SK-N-DZ (cell line): ENCODE data around the gene MAP3K13. TPM values are rescaled to one million over a fixed set of nuclear protein-coding genes. Genes with fewer than 3 reads are reported as not detected.
A peak's percentile ranks its signal among the peaks of the same experiment; 100 is the strongest.

Experiments
- DNase-seq: peaks from one replicate; pipeline ENCODE4 v3.0.0-alpha.2; 2015; ENCODE audit warnings: low spot score
- polyA plus RNA-seq, 2 experiments: library from polyadenylated mRNA; depleted of rRNA; stranded (reverse); fragments of >200 nt; gene quantifications; 2 replicates each; pipeline ENCODE4 v1.2.3, GENCODE V29; 2014

The MAP3K13 gene, protein sequence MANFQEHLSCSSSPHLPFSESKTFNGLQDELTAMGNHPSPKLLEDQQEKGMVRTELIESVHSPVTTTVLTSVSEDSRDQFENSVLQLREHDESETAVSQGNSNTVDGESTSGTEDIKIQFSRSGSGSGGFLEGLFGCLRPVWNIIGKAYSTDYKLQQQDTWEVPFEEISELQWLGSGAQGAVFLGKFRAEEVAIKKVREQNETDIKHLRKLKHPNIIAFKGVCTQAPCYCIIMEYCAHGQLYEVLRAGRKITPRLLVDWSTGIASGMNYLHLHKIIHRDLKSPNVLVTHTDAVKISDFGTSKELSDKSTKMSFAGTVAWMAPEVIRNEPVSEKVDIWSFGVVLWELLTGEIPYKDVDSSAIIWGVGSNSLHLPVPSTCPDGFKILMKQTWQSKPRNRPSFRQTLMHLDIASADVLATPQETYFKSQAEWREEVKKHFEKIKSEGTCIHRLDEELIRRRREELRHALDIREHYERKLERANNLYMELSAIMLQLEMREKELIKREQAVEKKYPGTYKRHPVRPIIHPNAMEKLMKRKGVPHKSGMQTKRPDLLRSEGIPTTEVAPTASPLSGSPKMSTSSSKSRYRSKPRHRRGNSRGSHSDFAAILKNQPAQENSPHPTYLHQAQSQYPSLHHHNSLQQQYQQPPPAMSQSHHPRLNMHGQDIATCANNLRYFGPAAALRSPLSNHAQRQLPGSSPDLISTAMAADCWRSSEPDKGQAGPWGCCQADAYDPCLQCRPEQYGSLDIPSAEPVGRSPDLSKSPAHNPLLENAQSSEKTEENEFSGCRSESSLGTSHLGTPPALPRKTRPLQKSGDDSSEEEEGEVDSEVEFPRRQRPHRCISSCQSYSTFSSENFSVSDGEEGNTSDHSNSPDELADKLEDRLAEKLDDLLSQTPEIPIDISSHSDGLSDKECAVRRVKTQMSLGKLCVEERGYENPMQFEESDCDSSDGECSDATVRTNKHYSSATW
- polyA plus RNA-seq (2014; cell fraction: cytosol; rRNA removed), result 34.4 and 39.0 TPM in 2 replicates
- 6.9 and 10.4 TPM in 2 replicates for polyA plus RNA-seq (2014; cell fraction: nucleus; rRNA removed)

DNA sequence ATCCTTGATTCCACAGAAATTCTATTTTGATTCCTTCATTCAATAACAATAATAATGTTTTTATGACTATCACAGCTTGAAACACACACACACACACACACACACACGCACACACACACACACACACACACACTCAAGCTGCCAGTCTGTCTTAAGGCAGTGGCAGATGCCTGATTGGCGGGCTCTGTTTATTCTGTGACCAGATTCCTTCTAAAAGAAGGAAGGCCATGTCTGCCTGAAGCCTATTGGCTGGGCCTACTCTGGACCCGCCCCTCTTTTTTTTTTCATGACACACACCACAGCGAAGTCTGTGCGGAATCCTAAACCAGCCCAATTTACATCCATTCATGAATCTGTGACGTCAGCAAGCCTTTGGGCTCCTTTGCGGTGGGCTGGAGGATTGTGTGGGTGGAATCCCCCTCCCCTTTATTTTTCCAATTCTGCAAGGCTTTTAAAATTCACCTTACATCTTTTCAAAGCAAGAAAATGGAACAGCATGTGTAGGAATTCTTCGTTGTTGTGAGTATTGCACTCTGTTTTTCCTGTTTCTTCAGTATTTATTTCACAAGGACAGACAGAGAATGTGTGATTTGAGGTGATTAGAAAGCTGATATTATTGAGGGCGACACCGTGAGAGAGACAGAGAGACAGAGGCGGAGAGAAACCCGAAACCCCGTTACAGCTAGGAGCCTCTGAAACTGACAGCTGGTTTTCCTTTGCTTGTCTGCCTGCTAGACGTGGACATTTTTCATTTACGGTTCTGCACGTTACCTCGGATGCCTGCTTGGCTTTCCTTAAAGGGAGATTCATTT is at the start of gene MAP3K13:
MAP3K13 (plus strand) TSS at position 287 of the 812 bp plus-strand sequence. CDS start 65,446 bp downstream, outside the sequence.
- peak; percentile 97 for DNase-seq

DNA sequence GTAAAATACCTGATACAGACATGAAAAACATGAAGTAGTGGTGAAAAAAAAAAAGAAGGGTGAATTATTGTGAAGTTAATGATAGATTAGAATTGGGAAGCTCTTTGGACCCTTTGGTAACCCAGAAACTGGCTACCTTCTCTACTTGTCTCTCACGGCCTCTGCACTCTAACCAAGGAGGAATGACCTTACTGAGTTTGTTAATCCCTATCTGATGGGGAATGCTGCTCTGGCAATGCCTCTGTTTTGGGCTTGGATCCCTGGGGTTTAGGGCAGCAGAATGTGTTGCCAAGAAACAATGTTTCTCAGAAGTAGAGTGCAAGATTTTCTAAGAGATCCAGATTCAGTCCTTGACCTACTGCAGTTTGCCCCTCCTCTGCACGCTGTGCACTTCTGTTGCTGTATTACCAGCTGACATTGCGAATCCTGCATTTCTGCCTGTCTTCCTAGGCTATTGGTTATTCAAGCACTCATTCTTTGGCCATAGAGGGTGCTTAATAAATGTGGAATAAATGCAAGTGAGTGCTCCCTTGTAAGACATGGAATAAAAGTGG is 49.2 kb upstream of the MAP3K13 start:
- no peak for DNase-seq

DNA sequence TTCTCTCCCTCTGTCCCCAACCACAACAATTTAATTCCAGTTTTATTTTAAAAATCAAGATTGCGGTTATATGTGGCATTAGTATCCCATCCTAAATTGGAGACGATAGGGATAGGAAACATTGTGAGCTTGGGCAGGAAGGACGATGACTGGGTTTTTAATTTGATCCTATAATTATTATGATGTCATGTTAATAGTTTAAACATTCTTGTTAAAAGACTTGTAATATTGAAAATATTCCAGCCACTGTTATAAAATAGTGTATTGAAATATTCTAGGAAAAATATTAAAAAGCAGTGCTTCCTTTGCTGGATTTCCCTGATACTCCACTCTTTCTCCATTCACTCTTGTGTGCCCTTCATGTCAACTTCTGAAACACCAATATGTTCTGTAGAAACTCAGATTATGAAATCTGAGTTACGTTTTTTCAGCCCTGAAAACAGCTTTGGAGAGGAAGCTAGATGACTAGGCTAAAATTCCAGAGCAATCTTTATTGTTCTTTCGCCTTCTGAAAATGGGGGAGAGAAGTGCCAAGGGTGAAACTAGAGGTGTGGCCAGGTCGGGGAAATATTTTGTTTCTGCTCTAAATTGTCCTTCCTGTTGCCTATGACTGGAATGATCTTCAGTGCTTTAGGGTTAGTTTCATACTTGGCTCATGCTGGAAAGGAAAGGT is 46.1 kb upstream of the MAP3K13 start:
- no peak for DNase-seq

DNA sequence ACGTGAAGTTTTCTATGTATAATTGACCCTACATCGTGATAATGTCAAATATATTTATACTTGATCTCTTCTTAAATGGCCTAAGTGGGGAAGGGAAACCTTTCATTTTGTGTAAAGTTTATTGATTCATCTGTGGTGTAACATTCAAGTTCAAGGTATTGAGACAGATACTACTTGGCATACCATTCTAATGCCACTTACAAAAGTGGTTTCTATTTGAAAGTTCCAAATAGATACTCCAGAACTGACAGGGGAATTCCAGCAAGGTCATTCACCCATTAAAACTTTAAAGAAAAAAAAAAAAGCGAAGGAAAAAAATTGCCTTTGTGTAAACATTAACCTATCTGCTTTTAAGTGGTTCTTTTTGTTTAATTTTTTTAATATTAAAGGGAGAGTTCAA is 45.3 kb upstream of the MAP3K13 start:
- DNase-seq, result no peak

DNA sequence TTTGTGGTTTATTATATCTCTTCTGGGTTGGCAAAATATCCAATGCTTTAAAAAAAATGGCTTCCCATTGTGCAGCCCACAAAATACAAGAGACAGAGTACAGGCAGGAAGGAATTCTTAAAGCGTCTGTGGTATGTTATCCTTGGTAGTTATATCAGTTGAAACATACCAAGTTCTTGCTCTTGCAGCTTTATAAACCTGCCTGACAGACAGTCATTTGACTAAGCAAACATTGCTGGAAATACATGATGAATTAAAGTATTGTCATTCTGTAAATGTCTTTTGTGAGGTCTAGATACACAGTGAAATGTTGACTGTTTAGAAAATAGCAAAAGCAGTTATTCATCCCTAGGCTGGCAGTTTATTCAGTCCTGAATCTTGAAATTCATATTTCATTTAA is 44.8 kb upstream of the MAP3K13 start:
- DNase-seq, result no peak

DNA sequence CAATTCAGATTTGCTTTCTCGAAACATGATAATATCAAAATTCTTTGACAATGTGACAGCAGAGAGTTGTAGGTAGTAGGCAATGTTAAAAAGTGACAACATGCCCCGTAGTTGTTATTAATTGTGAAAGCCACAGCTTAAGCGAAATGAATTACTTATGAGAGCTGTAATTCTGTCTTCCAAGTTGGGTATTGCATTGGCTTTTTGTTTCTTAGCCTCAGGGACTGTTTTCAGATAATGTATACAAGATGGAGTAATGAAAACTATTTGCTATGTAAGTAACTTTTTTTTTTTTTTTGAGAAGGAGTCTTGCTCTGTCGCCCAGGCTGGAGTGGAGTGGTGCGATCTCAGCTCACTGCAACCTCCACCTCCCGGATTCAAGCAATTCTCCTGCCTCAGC is 43.1 kb upstream of the MAP3K13 start:
- DNase-seq, result no peak

DNA sequence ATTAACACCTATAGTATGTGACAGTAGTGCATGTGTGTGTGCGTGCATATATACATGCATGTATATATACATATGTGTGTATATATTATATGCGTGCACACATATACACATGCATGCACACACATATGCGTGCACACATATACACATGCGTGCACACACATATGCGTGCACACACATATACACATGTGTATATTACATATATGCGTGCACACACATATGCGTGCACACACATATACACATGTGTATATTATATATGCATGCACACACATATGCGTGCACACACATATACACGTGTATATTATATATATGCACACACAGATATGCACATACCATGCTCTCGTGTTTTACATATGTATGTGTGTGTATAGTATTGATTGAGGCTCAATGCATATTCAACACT is 42.0 kb upstream of the MAP3K13 start:
- no peak for DNase-seq

DNA sequence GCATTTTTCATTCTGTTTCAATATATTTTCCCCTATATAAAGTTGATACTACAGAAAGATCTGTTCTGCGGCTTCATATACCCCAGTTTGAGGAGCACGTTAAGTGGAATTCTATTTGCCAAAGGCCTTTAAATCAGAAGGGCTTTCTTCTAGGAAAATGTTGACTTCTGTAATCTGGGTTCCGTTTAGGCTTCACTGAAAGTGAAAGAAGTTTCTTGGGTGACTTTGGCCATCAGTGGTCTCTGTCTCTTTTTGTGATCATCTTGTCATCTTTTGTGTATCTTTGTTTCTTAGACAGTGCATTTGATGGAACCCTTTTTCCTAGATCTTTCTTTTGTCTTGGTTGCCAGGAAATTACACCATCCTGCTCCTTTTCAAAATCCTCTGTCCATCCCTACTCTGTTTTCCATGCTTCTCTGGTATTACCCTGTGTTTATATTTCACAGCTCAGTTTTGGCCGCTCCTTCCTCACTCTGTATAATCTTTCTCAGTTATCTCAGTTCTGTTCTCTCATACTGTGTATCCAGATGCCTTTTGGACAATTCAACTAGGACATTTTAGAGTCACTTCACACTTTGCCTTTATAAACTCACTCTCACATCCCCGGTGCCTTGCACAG is 40.7 kb upstream of the MAP3K13 start:
- no peak for DNase-seq

DNA sequence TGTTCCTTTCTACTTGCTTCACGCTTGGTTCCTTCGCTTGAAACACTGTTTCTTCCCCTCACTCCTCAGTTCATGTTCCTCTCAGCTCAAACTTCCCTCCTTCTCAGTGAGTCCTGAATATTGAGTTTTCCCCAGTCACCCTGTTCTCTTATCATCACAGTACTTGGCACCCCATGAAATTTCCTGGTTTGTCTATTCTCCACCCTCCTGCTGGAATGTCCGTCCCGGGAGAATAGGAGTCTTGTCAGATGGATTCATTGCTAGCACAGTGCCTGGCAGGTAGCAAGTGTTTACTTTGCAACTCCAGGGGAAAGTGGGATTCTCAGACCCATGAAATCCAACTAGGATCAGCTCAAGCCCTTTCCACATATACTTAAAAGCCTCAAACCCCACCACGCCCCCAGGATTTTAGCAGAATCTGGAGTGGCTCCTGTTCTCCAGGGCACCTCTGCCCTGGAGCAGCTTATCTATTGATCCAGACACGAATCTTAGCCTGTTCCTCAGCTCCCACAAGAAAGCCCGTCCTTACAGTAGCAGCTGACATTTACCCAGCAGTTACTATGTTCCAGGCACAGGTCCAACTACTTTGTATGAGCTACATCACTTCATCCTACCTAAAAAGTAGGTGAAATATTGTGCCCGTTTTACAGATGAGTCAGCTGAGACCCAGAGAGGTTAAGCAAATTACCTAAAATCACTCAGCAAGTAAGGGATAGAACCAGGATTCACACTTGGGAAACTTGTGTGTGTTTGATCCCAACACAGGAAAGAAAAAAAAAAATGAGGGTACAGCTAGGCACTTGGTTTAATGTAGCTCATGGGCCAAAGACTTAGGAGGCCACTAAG is 36.8 kb upstream of the MAP3K13 start:
- no peak for DNase-seq

DNA sequence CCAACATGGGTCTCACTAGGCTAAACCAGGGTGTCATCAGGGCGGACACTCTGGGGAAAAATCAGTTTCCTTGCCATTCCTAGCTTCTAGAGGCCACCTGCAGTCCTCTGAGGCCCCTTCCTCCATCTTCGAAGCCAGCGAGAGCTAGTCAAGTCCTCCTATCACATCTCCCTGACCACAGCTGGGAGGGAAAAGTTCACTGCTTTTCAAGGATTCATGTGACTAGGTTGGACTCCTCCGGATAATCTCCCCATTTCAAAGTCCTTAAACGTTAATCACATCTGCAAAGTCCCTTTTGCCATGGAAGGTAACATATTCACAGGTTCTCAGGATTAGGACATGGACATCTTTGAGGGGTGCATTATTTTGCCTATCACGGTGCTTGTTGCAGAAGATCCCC is 35.9 kb upstream of the MAP3K13 start:
- DNase-seq, result no peak

DNA sequence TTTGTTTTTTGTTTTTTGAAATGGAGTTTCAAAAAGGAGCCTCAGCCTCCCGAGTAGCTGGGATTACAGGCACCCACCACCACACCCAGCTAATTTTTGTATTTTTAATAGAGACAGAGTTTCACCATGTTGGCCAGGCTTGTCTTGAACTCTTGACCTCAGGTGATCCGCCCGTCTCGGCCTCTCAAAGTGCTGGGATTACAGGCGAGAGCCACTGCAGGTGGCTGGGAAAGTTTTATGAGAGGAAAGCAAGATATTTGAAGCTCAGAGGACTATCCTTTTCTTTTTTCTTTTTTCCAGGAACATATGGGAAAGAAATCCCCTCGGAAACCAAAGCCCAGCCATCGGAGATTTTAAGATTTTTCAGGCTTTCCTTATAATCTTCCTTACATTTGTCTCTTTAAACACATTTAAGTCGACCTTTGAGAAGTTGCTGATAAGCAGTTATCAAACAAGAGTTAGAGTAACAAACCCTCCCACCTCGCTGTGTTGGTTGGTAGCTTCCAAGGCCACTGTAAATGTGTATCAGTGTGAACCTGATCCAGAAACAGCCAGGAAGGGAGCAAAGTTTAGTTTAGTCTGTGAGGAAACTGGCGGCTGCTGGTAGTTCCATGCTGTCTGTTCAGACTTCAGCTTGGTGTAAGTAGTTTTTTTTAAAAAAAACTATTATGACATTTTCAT is 34.5 kb upstream of the MAP3K13 start:
- DNase-seq, result no peak

DNA sequence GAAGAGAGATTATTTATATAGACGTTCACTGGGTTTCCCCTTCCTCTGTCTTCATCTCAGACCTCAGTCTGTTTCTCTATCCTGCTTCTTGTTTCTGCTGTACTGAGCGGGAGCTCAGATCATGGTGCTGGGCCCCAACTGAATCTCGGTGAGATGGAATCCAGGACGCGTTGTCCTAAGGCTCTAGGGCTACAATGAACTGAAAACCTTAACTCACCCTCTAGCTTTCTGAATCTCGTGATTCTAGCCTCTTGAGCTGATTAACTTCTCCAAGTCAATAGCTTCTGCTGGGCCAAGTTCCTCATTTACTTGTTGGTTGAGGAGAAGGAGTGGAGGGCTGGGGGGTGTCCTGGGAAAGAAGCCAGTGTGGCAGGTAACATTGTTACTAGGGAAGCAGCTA is 32.7 kb upstream of the MAP3K13 start:
- no peak for DNase-seq

DNA sequence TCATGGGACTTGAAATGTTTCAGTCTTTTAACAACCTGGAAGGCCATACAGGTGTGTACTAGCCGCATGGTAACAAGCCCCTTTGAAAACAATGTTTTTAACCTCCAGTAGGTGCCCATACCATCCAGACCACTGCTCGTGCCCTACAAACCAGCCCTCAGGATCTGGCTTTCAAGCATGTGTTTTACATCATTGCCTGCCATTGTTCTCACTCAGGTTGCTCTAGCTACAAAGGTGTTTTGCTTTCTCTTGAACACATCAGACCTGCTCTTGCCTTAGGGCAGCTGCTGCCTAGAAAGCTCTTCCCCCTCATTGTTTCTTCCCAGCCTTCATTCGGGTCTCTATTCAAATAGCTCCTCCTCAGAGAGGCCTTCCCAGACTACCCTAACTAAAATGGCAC is 32.3 kb upstream of the MAP3K13 start:
- DNase-seq, result no peak

DNA sequence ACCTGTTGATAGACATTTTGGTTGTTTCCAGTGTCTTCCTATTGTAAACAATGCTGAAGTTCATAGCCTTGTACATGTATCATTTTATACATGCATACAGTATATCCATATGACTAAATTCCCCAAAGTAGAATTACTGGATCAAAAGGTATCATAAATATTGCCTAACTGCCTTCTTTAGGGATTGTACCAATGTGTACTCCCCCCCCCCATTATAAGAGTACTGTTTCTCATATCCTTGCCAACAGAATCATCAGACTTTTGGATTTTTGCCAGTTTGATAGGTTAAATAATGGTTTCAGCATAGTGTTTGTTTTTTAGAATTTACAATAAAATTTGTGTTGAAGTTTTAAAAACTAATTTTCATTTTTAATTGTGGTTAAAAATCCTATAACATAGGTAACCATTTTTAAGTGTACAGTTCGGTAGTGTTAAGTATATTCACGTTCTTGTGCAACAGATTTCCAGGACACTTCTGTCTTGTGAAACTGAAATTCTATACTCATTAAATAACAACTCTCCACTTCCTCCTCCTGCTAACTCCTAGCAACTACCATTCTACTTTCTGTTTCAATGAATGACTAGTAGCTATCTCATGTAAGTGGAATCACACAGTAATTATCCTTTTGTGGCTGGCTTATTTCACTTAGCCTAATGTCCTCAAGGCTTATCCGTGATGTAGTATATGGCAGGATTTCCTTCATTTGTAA is 30.8 kb upstream of the MAP3K13 start:
- no peak for DNase-seq

DNA sequence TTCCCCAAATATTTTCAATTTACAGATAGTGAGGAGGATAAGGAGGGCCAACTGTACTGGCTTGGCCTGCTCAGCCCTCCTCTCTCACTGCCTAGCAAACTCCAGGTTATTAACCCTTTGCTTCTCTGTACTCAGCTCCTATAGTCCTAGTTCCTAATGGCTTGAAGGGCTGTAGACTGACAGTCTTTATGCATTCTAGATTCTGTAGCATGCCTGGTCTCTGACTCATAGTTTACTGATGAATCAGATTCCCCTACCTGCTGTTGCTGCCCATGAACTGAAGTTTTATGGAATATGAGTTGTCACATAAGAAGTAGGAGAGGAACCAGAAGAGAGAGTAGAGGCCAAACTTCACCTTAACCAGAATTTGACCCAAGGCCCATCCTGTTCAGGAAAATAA is 27.1 kb upstream of the MAP3K13 start:
- DNase-seq, result no peak

DNA sequence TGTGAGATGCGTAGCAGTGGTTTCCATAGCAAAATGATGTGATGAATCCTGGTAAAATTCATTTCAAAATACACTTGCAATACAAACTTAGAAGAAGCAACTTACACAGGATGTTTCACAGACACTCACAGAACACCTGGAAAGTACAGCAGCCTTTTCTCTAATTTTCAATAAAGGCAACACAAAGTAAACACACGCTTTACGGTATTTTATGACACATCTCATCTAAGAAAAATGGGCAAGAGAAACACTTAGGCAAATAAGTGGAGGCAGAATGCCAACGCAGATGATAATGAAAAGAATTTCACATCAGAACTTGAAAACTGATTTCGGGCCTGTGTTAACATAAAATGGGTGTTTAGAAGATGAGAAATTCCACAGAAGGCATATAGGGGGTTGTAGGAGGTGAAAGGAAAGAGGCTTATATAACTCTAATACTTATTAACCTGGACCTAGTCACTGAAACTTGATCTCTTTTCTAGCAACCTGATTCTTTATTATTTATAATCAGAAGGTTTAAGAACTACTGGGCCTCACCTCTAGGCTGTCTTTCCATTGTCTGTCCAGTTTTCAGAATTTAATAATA is 25.6 kb upstream of the MAP3K13 start:
- no peak for DNase-seq

DNA sequence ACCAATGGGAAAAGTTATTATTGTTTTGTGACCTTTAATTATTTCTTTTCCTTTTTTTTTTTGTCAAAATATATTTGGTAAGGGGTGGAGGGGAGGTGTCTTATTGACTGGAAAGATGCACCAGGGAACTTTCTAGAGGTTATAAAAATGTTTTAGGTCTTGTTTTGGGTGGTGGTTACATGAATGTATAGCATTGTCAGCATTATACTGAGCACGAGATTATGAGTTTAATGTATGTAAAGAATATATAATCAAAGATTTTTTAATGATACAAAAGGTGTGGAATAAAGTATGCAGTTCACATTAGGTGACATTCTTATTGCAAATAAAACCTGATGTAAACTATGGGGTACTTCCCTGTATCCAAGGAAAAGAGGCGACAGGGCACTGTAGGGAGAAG is 23.0 kb upstream of the MAP3K13 start:
- no peak for DNase-seq

DNA sequence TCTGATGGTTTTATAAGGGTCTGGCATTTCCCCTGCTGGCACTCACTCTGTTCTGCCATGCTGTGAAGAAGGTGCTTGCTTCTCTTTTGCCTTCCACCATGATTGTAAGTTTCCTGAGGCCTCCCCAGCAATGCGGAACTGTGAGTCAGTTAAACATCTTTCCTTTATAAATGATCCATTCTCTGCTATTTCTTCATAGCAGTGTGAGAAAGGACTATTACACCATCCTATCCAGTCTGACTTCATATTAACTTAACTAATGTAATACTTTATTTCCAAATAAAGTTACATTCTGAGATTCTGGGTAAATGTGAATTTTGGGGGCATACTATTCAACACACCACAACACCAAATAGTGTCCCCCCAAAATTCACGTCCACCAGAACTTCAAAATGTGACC is 22.2 kb upstream of the MAP3K13 start:
- no peak for DNase-seq
